ENCODE data around the gene GPX2. TPM values are rescaled to one million over a fixed set of nuclear protein-coding genes. Genes with fewer than 3 reads are reported as not detected.

The GPX2 gene
- total RNA-seq, 1 experiment from 2014 or later, result not detected

- TSS peak; percentile 48 for BruUV-seq (replicated peaks)
- Mint-ChIP-seq H3K9me3 (ENCODE audit: unreplicated experiment) (no peaks in the 10 kb centered on the region), H3K27me3 (ENCODE audit: insufficient read depth, unreplicated experiment) (peaks cover 12% of the 10 kb centered on the region), H3K4me1 (ENCODE audit: insufficient read depth, unreplicated experiment) (peaks cover 10% of the 10 kb centered on the region), H3K27ac (ENCODE audit: low read depth, unreplicated experiment) (peak within 1 kb of the TSS; percentile 76), H3K4me3 (ENCODE audit: unreplicated experiment) (peak within 1 kb of the TSS; percentile 79), H3K36me3 (ENCODE audit: insufficient read depth, unreplicated experiment) (peaks cover 13% of the 10 kb centered on the region)
- intact Hi-C loops (cut with micrococcal nuclease), result loop anchor here (1.0 to 10.0 kb wide), 6 partner anchors 33 to 426 kb away; partner anchors contain the start of genes CHURC1 and FUT8
- ChIA-PET CTCF (interaction anchor here (0.5 to 2.2 kb wide), 23 partner anchors 9 to 1598 kb away, joined by 3 to 24 read pairs (median 3); no protein-coding TSS in a partner anchor), POLR2A (interaction anchor here (0.6 to 4.3 kb wide), 26 partner anchors 8 to 1291 kb away, joined by 3 to 55 read pairs (median 4); partner anchors contain the start of genes CHURC1 and MAX)
- peak; percentile 97 for DNase-seq (ENCODE audit: unreplicated experiment)
- peak; percentile 45 for TF ChIP-seq CTCF (IDR thresholded peaks at IDR 0.05; ENCODE audit: unreplicated experiment)
These were observed 44.3 kb upstream of the GPX2 start, which contains the start of gene FNTB for GRCh38 chr14:64986648-64987437. Gene FNTB, plus strand, starts transcription at chr14:64986895. Its CDS starts 59 bp downstream, at chr14:64986954.

- peaks cover 12% of the 10 kb centered on the region for H3K27me3 Mint-ChIP-seq (ENCODE audit: insufficient read depth, unreplicated experiment)
- BruUV-seq (replicated peaks), result no TSS peak
- ChIA-PET CTCF (interaction anchor here (0.6 to 2.0 kb wide), 11 partner anchors 10 to 520 kb away, joined by 3 to 11 read pairs (median 3); no protein-coding TSS in a partner anchor), POLR2A (no interaction called here)
- peaks cover 12% of the 10 kb centered on the region for H3K36me3 Mint-ChIP-seq (ENCODE audit: insufficient read depth, unreplicated experiment)
- TF ChIP-seq CTCF (IDR thresholded peaks at IDR 0.05; ENCODE audit: unreplicated experiment), result peak; percentile 52
- intact Hi-C loops (cut with micrococcal nuclease), result loop anchor here (2.0 to 10.0 kb wide), 2 partner anchors 161 to 309 kb away; no protein-coding TSS in a partner anchor
- H3K4me3 Mint-ChIP-seq (ENCODE audit: unreplicated experiment), result peak overlapping the region; percentile 65
- DNase-seq (ENCODE audit: unreplicated experiment), result peak; percentile 66
- no peaks in the 10 kb centered on the region for H3K9me3 Mint-ChIP-seq (ENCODE audit: unreplicated experiment)
- peaks cover 10% of the 10 kb centered on the region for H3K4me1 Mint-ChIP-seq (ENCODE audit: insufficient read depth, unreplicated experiment)
- H3K27ac Mint-ChIP-seq (ENCODE audit: low read depth, unreplicated experiment), result no peak overlapping the region
These were observed 41.1 kb upstream of the GPX2 start for GRCh38 chr14:64983439-64984310.

- Mint-ChIP-seq H3K36me3 (ENCODE audit: insufficient read depth, unreplicated experiment) (no peaks in the 10 kb centered on the region), H3K9me3 (ENCODE audit: unreplicated experiment) (no peaks in the 10 kb centered on the region), H3K27ac (ENCODE audit: low read depth, unreplicated experiment) (no peak overlapping the region), H3K27me3 (ENCODE audit: insufficient read depth, unreplicated experiment) (peaks cover 30% of the 10 kb centered on the region), H3K4me1 (ENCODE audit: insufficient read depth, unreplicated experiment) (peaks cover 10% of the 10 kb centered on the region), H3K4me3 (ENCODE audit: unreplicated experiment) (no peak overlapping the region)
- no peak for DNase-seq (ENCODE audit: unreplicated experiment)
- no peak for TF ChIP-seq CTCF (IDR thresholded peaks at IDR 0.05; ENCODE audit: unreplicated experiment)
- BruUV-seq (replicated peaks), result no TSS peak
- ChIA-PET CTCF (interaction anchor here (0.7 to 0.8 kb wide), 2 partner anchors 218 to 304 kb away, joined by 4 read pairs; no protein-coding TSS in a partner anchor), POLR2A (interaction anchor here (0.7 kb wide), 1 partner anchor 66 kb away, joined by 3 read pairs; no protein-coding TSS in a partner anchor)
- intact Hi-C loops (cut with micrococcal nuclease), result loop anchor here (10.0 kb wide), 1 partner anchor 305 kb away; no protein-coding TSS in a partner anchor
These were observed 37.0 kb upstream of the GPX2 start for GRCh38 chr14:64979336-64980074.
